H1 (cell line): ENCODE data around the gene OGFOD1. TPM values are rescaled to one million over a fixed set of nuclear protein-coding genes. Genes with fewer than 3 reads are reported as not detected.

Experiments used
- EZH2 ChIP-seq: fragments of 200-600 bp; sonication (generic); IDR thresholded peaks from 2 replicates; pipeline ENCODE4 v1.7.1; 2012; ENCODE audit warnings: low read depth, mild to moderate bottlenecking, moderate library complexity, low read length, inconsistent platforms; ENCODE audit not compliant: severe bottlenecking
- GABPA ChIP-seq: IDR thresholded peaks from 2 replicates; pipeline ENCODE4 v1.6.1; 2011; ENCODE audit warnings: mild to moderate bottlenecking, low read length, moderate library complexity, borderline replicate concordance; ENCODE audit not compliant: insufficient read depth
- MAFK ChIP-seq: IDR thresholded peaks from 2 replicates; pipeline ENCODE4 v1.6.1; 2012; ENCODE audit warnings: low read depth, mild to moderate bottlenecking, improper control_type of control experiment, low read length
- polyA plus RNA-seq, 7 experiments: library from polyadenylated mRNA; depleted of rRNA in 3 of 7; stranded (reverse) in 5 of 7; unstranded in 2 of 7; fragments of >200 nt in 5 of 7; fragments of 200-250 nt in 2 of 7; gene quantifications; 1 replicate in 5 of 7; 2 replicates in 1 of 7; 4 replicates in 1 of 7; pipeline versions ENCODE4 v1.2.1 to v1.2.3, GENCODE V29; 2011 to 2013; ENCODE audit warnings: missing spikeins in 2 of 7, mixed read lengths in 2 of 7
- total RNA-seq: library from RNA; stranded (reverse); fragmentation: NEBNext Ultra II Directional; extraction: Animal tissue kit (Norgen Biotek cat#: 25700); gene quantifications from 2 replicates; pipeline ENCODE4 v1.2.1, GENCODE V29; 2021
- TF ChIP-seq, protein P1 (sequence below): IDR thresholded peaks from 2 replicates; pipeline ENCODE4 v1.6.1; 2012; ENCODE audit warnings: inconsistent platforms

Gene OGFOD1
- total and polyA plus RNA-seq, 2 of the 8 experiments (the other 6 are each of a cell fraction or from before 2014, with no cell fraction given): 24.6 to 61.4 TPM

DNA sequence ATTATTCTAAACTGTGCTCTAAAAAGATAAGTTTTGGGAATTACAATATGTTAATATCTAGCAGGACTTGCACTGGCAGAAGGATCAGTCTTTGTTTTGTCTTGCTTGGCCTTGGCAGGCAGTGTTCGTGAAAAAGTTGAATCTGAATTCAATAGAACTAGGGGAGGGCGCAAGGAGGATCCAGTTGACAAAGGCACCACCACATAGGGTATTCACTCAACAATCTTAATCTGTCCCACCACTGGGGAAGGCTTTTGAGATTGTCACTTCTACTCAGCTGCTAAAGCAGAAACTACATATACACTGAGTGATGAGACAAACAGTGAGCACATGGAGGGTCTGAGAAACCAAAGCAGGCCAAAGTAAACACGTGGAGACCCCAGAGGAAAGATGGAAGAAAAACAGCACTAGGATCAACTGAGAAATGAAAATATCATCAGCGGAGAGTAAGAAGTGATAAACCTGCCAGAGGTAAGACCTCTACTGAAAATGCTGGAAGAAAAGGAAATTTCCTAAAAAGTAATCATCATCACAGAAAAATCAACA lies 28.4 kb upstream of the OGFOD1 start (continued):
- TF ChIP-seq, protein P1, sequence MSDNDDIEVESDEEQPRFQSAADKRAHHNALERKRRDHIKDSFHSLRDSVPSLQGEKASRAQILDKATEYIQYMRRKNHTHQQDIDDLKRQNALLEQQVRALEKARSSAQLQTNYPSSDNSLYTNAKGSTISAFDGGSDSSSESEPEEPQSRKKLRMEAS: no peak
- TF ChIP-seq GABPA (no peak), MAFK (no peak), EZH2 (no peak)
